H9 (cell line): Measurements from ENCODE around the gene RAB6B. TPM values are rescaled to one million over a fixed set of nuclear protein-coding genes. Genes with fewer than 3 reads are reported as not detected.

Source experiments
- DNase-seq: peaks from one replicate; pipeline ENCODE4 v3.0.0-alpha.2; 2017
- H2AFZ ChIP-seq: one replicate; pipeline ENCODE4 v1.6.1; 2013; ENCODE audit warnings: mild to moderate bottlenecking, low read length, control low read depth, moderate library complexity
- H2AK5ac ChIP-seq: 2 replicates; pipeline ENCODE4 v1.6.1; 2013; ENCODE audit warnings: low read length, control low read depth, mixed read lengths; ENCODE audit not compliant: insufficient read length
- H2BK120ac ChIP-seq: one replicate; pipeline ENCODE4 v1.6.1; 2013; ENCODE audit warnings: low read depth, mild to moderate bottlenecking, low read length, control low read depth, inconsistent platforms; ENCODE audit not compliant: poor library complexity, severe bottlenecking
- H2BK12ac ChIP-seq: 2 replicates; pipeline ENCODE4 v1.6.1; 2013; ENCODE audit warnings: low read length, control low read depth, mixed read lengths, low read depth; ENCODE audit not compliant: insufficient read length
- H2BK15ac ChIP-seq: 2 replicates; pipeline ENCODE4 v1.6.1; 2013; ENCODE audit warnings: low read depth, low read length, control low read depth
- H2BK20ac ChIP-seq: one replicate; pipeline ENCODE4 v1.6.1; 2013; ENCODE audit warnings: low read depth, mild to moderate bottlenecking, low read length, control low read depth, inconsistent platforms; ENCODE audit not compliant: poor library complexity, severe bottlenecking
- H2BK5ac ChIP-seq: 2 replicates; pipeline ENCODE4 v1.6.1; 2013; ENCODE audit warnings: low read length, control low read depth, mixed read lengths; ENCODE audit not compliant: insufficient read length
- H3K14ac ChIP-seq: 2 replicates; pipeline ENCODE4 v1.6.1; 2013; ENCODE audit warnings: low read length, control low read depth; ENCODE audit not compliant: insufficient read depth
- H3K18ac ChIP-seq: 2 replicates; pipeline ENCODE4 v1.6.1; 2013; ENCODE audit warnings: low read depth, mild to moderate bottlenecking, mixed read lengths, low read length, control low read depth; ENCODE audit not compliant: insufficient read length
- H3K23ac ChIP-seq: 2 replicates; pipeline ENCODE4 v1.6.1; 2013; ENCODE audit warnings: low read length, control low read depth, mixed read lengths, low read depth; ENCODE audit not compliant: insufficient read length
- H3K23me2 ChIP-seq: 2 replicates; pipeline ENCODE4 v1.6.1; 2013; ENCODE audit warnings: low read depth, mild to moderate bottlenecking, mixed read lengths, low read length, control low read depth; ENCODE audit not compliant: insufficient read length, poor library complexity, severe bottlenecking
- H3K27ac ChIP-seq: 2 replicates; pipeline ENCODE4 v1.5.1; 2013; ENCODE audit warnings: low read length, control low read depth, mixed read lengths, low read depth; ENCODE audit not compliant: insufficient read length
- H3K27me3 ChIP-seq: 2 replicates; pipeline ENCODE4 v1.6.1; 2013; ENCODE audit warnings: low read length, control low read depth, inconsistent platforms; ENCODE audit not compliant: insufficient read depth
- H3K4ac ChIP-seq: 2 replicates; pipeline ENCODE4 v1.6.1; 2013; ENCODE audit warnings: low read depth, mild to moderate bottlenecking, control low read depth, inconsistent platforms, low read length, moderate library complexity
- H3K4me1 ChIP-seq: 2 replicates; pipeline ENCODE4 v1.6.1; 2013; ENCODE audit warnings: low read length, control low read depth, inconsistent platforms; ENCODE audit not compliant: insufficient read depth
- H3K4me2 ChIP-seq: 2 replicates; pipeline ENCODE4 v1.6.1; 2013; ENCODE audit warnings: low read length, control low read depth, mixed read lengths; ENCODE audit not compliant: insufficient read length, insufficient read depth
- H3K56ac ChIP-seq: 2 replicates; pipeline ENCODE4 v1.6.1; 2013; ENCODE audit warnings: low read depth, mild to moderate bottlenecking, mixed read lengths, low read length, control low read depth; ENCODE audit not compliant: insufficient read length
- H3K79me1 ChIP-seq: 2 replicates; pipeline ENCODE4 v1.6.1; 2013; ENCODE audit warnings: low read depth, mild to moderate bottlenecking, moderate library complexity, low read length, control low read depth, inconsistent platforms; ENCODE audit not compliant: insufficient read depth, poor library complexity, severe bottlenecking
- H3K79me2 ChIP-seq: 2 replicates; pipeline ENCODE4 v1.6.1; 2013; ENCODE audit warnings: low read length, control low read depth, inconsistent platforms; ENCODE audit not compliant: insufficient read depth
- H3K9ac ChIP-seq: 2 replicates; pipeline ENCODE4 v1.6.1; 2013; ENCODE audit warnings: low read length, control low read depth, mixed read lengths; ENCODE audit not compliant: insufficient read length; ENCODE audit errors: extremely low read depth
- H3K9me3 ChIP-seq: one replicate; pipeline ENCODE4 v1.6.1; 2013; ENCODE audit warnings: low read depth, low read length, inconsistent platforms; ENCODE audit not compliant: control insufficient read depth
- H3T11ph ChIP-seq: one replicate; pipeline ENCODE4 v1.6.1; 2013; ENCODE audit warnings: mild to moderate bottlenecking, low read length, control low read depth, inconsistent platforms
- H4K20me1 ChIP-seq: one replicate; pipeline ENCODE4 v1.6.1; 2013; ENCODE audit not compliant: control insufficient read depth, insufficient read length, insufficient read depth
- H4K5ac ChIP-seq: 2 replicates; pipeline ENCODE4 v1.6.1; 2013; ENCODE audit warnings: low read depth, mild to moderate bottlenecking, mixed read lengths, low read length, control low read depth; ENCODE audit not compliant: insufficient read length
- H4K8ac ChIP-seq: replicated peaks from 2 replicates; pipeline ENCODE4 v1.6.1; 2013; ENCODE audit warnings: low read length, control low read depth, mixed read lengths, low read depth; ENCODE audit not compliant: insufficient read length
- H4K91ac ChIP-seq: 2 replicates; pipeline ENCODE4 v1.6.1; 2013; ENCODE audit warnings: low read depth, mild to moderate bottlenecking, moderate library complexity, mixed read lengths, low read length, control low read depth; ENCODE audit not compliant: insufficient read length
- H3K27ac Mint-ChIP-seq, 3 experiments: 2 replicates in 2 of 3; 3 replicates in 1 of 3; pipeline ENCODE4 v1.8.0; 2020 to 2021; ENCODE audit warnings: mixed read lengths in 3 of 3, mild to moderate bottlenecking in 1 of 3, moderate library complexity in 1 of 3
- H3K27me3 Mint-ChIP-seq: 2 replicates; pipeline ENCODE4 v1.8.0; 2021; ENCODE audit warnings: low read depth, mild to moderate bottlenecking, moderate library complexity, mixed read lengths
- H3K36me3 Mint-ChIP-seq, 3 experiments: 2 replicates in 2 of 3; 3 replicates in 1 of 3; pipeline ENCODE4 v1.8.0; 2020 to 2021; ENCODE audit warnings: low read depth in 3 of 3, mixed read lengths in 3 of 3; ENCODE audit not compliant: insufficient read depth in 1 of 3
- H3K4me1 Mint-ChIP-seq, 2 experiments: 2 replicates each; pipeline ENCODE4 v1.8.0; 2020; ENCODE audit warnings: mixed read lengths in 2 of 2
- H3K4me3 Mint-ChIP-seq, 2 experiments: 2 replicates in 1 of 2; 3 replicates in 1 of 2; pipeline ENCODE4 v1.8.0; 2020 to 2021; ENCODE audit warnings: mild to moderate bottlenecking in 2 of 2, mixed read lengths in 2 of 2, moderate library complexity in 1 of 2
- H3K9me3 Mint-ChIP-seq, 2 experiments: 2 replicates in 1 of 2; 3 replicates in 1 of 2; pipeline ENCODE4 v1.8.0; 2020; ENCODE audit warnings: mild to moderate bottlenecking in 2 of 2, mixed read lengths in 2 of 2, moderate library complexity in 1 of 2
- WGBS: extraction: QIAGEN DNeasy Blood & Tissue Kit; methylation state at CpG from one replicate; pipeline ENCODE4 v1.1.7; 2013; ENCODE audit warnings: missing lambda C conversion rate, low lambda C conversion rate, mixed read lengths; ENCODE audit not compliant: insufficient read length; ENCODE audit errors: extremely low coverage; 5-methylcytosine and 5-hydroxymethylcytosine counted together
- total RNA-seq: library from RNA; stranded (reverse); gene quantifications from 2 replicates; pipeline ENCODE4 v1.2.1, GENCODE V29; 2021
- TF ChIP-seq, protein P1 (sequence below): fragments of 200-600 bp; sonication (generic); conservative IDR thresholded peaks from 3 replicates; pipeline ENCODE4 v1.8.0; 2021; ENCODE audit warnings: antibody characterized with exemption, mild to moderate bottlenecking

The RAB6B gene
- total RNA-seq, 1 experiment from 2014 or later, result 12.3 TPM

DNA sequence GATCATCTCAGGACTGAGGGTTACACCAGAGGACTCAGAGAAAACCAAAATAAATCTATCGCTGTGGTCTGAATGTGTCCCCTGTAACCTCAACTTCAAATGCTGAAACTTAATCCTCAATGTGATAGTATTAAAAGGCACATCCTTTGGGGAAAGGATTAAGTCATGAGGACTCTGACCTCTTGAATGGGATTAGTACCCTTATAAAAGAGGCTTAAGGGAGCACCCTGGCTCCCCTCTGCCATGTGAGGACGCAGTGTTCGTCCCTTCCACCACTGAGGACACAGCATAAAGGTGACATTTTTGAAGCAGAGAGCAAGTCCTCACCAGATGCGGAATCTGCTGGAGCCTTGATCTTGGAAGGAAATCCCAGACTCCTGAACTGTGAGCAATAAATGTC, 50.6 kb downstream of the RAB6B start:
- Histone ChIP-seq H3K23me2 (no peaks in the 10 kb centered on the region), H2BK20ac (no peak overlapping the region), H3K79me1 (no peaks in the 10 kb centered on the region), H2BK15ac (no peak overlapping the region), H3K9me3 (no peaks in the 10 kb centered on the region), H3T11ph (no peak overlapping the region), H4K20me1 (no peaks in the 10 kb centered on the region), H3K27ac (no peak overlapping the region), H4K8ac (no peak overlapping the region), H3K9ac (no peak overlapping the region), H2AK5ac (no peak overlapping the region), H3K27me3 (no peaks in the 10 kb centered on the region), H4K91ac (no peak overlapping the region), H3K4me2 (no peak overlapping the region), H3K79me2 (no peaks in the 10 kb centered on the region), H3K23ac (no peak overlapping the region), H3K18ac (no peak overlapping the region), H4K5ac (no peak overlapping the region), H2AFZ (no peak overlapping the region), H2BK120ac (no peak overlapping the region), H3K4ac (no peak overlapping the region), H3K14ac (no peak overlapping the region), H2BK12ac (no peak overlapping the region), H2BK5ac (no peak overlapping the region), H3K56ac (no peak overlapping the region), H3K4me1 (no peaks in the 10 kb centered on the region)
- H3K4me3 Mint-ChIP-seq, result no peak overlapping the region
- no CpG with 5 or more reads among the region's 4 CpGs for WGBS
- no peaks in the 10 kb centered on the region; the same call in 1 of the 2 replicates for H3K27me3 Mint-ChIP-seq
- peaks cover 5 to 6% of the 10 kb centered on the region in 2 experiments; a peak in 1 of 4 replicates for H3K4me1 Mint-ChIP-seq
- no peaks in the 10 kb centered on the region for H3K9me3 Mint-ChIP-seq
- DNase-seq, result no peak
- H3K36me3 Mint-ChIP-seq, result no peaks in the 10 kb centered on the region
- H3K27ac Mint-ChIP-seq, result no peak overlapping the region
- TF ChIP-seq, protein P1, sequence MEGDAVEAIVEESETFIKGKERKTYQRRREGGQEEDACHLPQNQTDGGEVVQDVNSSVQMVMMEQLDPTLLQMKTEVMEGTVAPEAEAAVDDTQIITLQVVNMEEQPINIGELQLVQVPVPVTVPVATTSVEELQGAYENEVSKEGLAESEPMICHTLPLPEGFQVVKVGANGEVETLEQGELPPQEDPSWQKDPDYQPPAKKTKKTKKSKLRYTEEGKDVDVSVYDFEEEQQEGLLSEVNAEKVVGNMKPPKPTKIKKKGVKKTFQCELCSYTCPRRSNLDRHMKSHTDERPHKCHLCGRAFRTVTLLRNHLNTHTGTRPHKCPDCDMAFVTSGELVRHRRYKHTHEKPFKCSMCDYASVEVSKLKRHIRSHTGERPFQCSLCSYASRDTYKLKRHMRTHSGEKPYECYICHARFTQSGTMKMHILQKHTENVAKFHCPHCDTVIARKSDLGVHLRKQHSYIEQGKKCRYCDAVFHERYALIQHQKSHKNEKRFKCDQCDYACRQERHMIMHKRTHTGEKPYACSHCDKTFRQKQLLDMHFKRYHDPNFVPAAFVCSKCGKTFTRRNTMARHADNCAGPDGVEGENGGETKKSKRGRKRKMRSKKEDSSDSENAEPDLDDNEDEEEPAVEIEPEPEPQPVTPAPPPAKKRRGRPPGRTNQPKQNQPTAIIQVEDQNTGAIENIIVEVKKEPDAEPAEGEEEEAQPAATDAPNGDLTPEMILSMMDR, result no peak
